H9 (cell line): ENCODE measurements around the gene MELK. TPM values are rescaled to one million over a fixed set of nuclear protein-coding genes. Genes with fewer than 3 reads are reported as not detected.

Experiments
- DNase-seq: peaks from one replicate; pipeline ENCODE4 v3.0.0-alpha.2; 2017
- H2AFZ ChIP-seq: one replicate; pipeline ENCODE4 v1.6.1; 2013; ENCODE audit warnings: mild to moderate bottlenecking, low read length, control low read depth, moderate library complexity
- H2AK5ac ChIP-seq: 2 replicates; pipeline ENCODE4 v1.6.1; 2013; ENCODE audit warnings: low read length, control low read depth, mixed read lengths; ENCODE audit not compliant: insufficient read length
- H2BK120ac ChIP-seq: one replicate; pipeline ENCODE4 v1.6.1; 2013; ENCODE audit warnings: low read depth, mild to moderate bottlenecking, low read length, control low read depth, inconsistent platforms; ENCODE audit not compliant: poor library complexity, severe bottlenecking
- H2BK12ac ChIP-seq: 2 replicates; pipeline ENCODE4 v1.6.1; 2013; ENCODE audit warnings: low read length, control low read depth, mixed read lengths, low read depth; ENCODE audit not compliant: insufficient read length
- H2BK15ac ChIP-seq: 2 replicates; pipeline ENCODE4 v1.6.1; 2013; ENCODE audit warnings: low read depth, low read length, control low read depth
- H2BK20ac ChIP-seq: one replicate; pipeline ENCODE4 v1.6.1; 2013; ENCODE audit warnings: low read depth, mild to moderate bottlenecking, low read length, control low read depth, inconsistent platforms; ENCODE audit not compliant: poor library complexity, severe bottlenecking
- H2BK5ac ChIP-seq: 2 replicates; pipeline ENCODE4 v1.6.1; 2013; ENCODE audit warnings: low read length, control low read depth, mixed read lengths; ENCODE audit not compliant: insufficient read length
- H3K14ac ChIP-seq: 2 replicates; pipeline ENCODE4 v1.6.1; 2013; ENCODE audit warnings: low read length, control low read depth; ENCODE audit not compliant: insufficient read depth
- H3K18ac ChIP-seq: 2 replicates; pipeline ENCODE4 v1.6.1; 2013; ENCODE audit warnings: low read depth, mild to moderate bottlenecking, mixed read lengths, low read length, control low read depth; ENCODE audit not compliant: insufficient read length
- H3K23ac ChIP-seq: 2 replicates; pipeline ENCODE4 v1.6.1; 2013; ENCODE audit warnings: low read length, control low read depth, mixed read lengths, low read depth; ENCODE audit not compliant: insufficient read length
- H3K23me2 ChIP-seq: 2 replicates; pipeline ENCODE4 v1.6.1; 2013; ENCODE audit warnings: low read depth, mild to moderate bottlenecking, mixed read lengths, low read length, control low read depth; ENCODE audit not compliant: insufficient read length, poor library complexity, severe bottlenecking
- H3K27ac ChIP-seq: 2 replicates; pipeline ENCODE4 v1.5.1; 2013; ENCODE audit warnings: low read length, control low read depth, mixed read lengths, low read depth; ENCODE audit not compliant: insufficient read length
- H3K27me3 ChIP-seq: 2 replicates; pipeline ENCODE4 v1.6.1; 2013; ENCODE audit warnings: low read length, control low read depth, inconsistent platforms; ENCODE audit not compliant: insufficient read depth
- H3K4ac ChIP-seq: 2 replicates; pipeline ENCODE4 v1.6.1; 2013; ENCODE audit warnings: low read depth, mild to moderate bottlenecking, control low read depth, inconsistent platforms, low read length, moderate library complexity
- H3K4me1 ChIP-seq: 2 replicates; pipeline ENCODE4 v1.6.1; 2013; ENCODE audit warnings: low read length, control low read depth, inconsistent platforms; ENCODE audit not compliant: insufficient read depth
- H3K4me2 ChIP-seq: 2 replicates; pipeline ENCODE4 v1.6.1; 2013; ENCODE audit warnings: low read length, control low read depth, mixed read lengths; ENCODE audit not compliant: insufficient read length, insufficient read depth
- H3K56ac ChIP-seq: 2 replicates; pipeline ENCODE4 v1.6.1; 2013; ENCODE audit warnings: low read depth, mild to moderate bottlenecking, mixed read lengths, low read length, control low read depth; ENCODE audit not compliant: insufficient read length
- H3K79me1 ChIP-seq: 2 replicates; pipeline ENCODE4 v1.6.1; 2013; ENCODE audit warnings: low read depth, mild to moderate bottlenecking, moderate library complexity, low read length, control low read depth, inconsistent platforms; ENCODE audit not compliant: insufficient read depth, poor library complexity, severe bottlenecking
- H3K79me2 ChIP-seq: 2 replicates; pipeline ENCODE4 v1.6.1; 2013; ENCODE audit warnings: low read length, control low read depth, inconsistent platforms; ENCODE audit not compliant: insufficient read depth
- H3K9ac ChIP-seq: 2 replicates; pipeline ENCODE4 v1.6.1; 2013; ENCODE audit warnings: low read length, control low read depth, mixed read lengths; ENCODE audit not compliant: insufficient read length; ENCODE audit errors: extremely low read depth
- H3K9me3 ChIP-seq: one replicate; pipeline ENCODE4 v1.6.1; 2013; ENCODE audit warnings: low read depth, low read length, inconsistent platforms; ENCODE audit not compliant: control insufficient read depth
- H3T11ph ChIP-seq: one replicate; pipeline ENCODE4 v1.6.1; 2013; ENCODE audit warnings: mild to moderate bottlenecking, low read length, control low read depth, inconsistent platforms
- H4K20me1 ChIP-seq: one replicate; pipeline ENCODE4 v1.6.1; 2013; ENCODE audit not compliant: control insufficient read depth, insufficient read length, insufficient read depth
- H4K5ac ChIP-seq: 2 replicates; pipeline ENCODE4 v1.6.1; 2013; ENCODE audit warnings: low read depth, mild to moderate bottlenecking, mixed read lengths, low read length, control low read depth; ENCODE audit not compliant: insufficient read length
- H4K8ac ChIP-seq: replicated peaks from 2 replicates; pipeline ENCODE4 v1.6.1; 2013; ENCODE audit warnings: low read length, control low read depth, mixed read lengths, low read depth; ENCODE audit not compliant: insufficient read length
- H4K91ac ChIP-seq: 2 replicates; pipeline ENCODE4 v1.6.1; 2013; ENCODE audit warnings: low read depth, mild to moderate bottlenecking, moderate library complexity, mixed read lengths, low read length, control low read depth; ENCODE audit not compliant: insufficient read length
- H3K27ac Mint-ChIP-seq, 3 experiments: 2 replicates in 2 of 3; 3 replicates in 1 of 3; pipeline ENCODE4 v1.8.0; 2020 to 2021; ENCODE audit warnings: mixed read lengths in 3 of 3, mild to moderate bottlenecking in 1 of 3, moderate library complexity in 1 of 3
- H3K27me3 Mint-ChIP-seq: 2 replicates; pipeline ENCODE4 v1.8.0; 2021; ENCODE audit warnings: low read depth, mild to moderate bottlenecking, moderate library complexity, mixed read lengths
- H3K36me3 Mint-ChIP-seq, 3 experiments: 2 replicates in 2 of 3; 3 replicates in 1 of 3; pipeline ENCODE4 v1.8.0; 2020 to 2021; ENCODE audit warnings: low read depth in 3 of 3, mixed read lengths in 3 of 3; ENCODE audit not compliant: insufficient read depth in 1 of 3
- H3K4me1 Mint-ChIP-seq, 2 experiments: 2 replicates each; pipeline ENCODE4 v1.8.0; 2020; ENCODE audit warnings: mixed read lengths in 2 of 2
- H3K4me3 Mint-ChIP-seq, 2 experiments: 2 replicates in 1 of 2; 3 replicates in 1 of 2; pipeline ENCODE4 v1.8.0; 2020 to 2021; ENCODE audit warnings: mild to moderate bottlenecking in 2 of 2, mixed read lengths in 2 of 2, moderate library complexity in 1 of 2
- H3K9me3 Mint-ChIP-seq, 2 experiments: 2 replicates in 1 of 2; 3 replicates in 1 of 2; pipeline ENCODE4 v1.8.0; 2020; ENCODE audit warnings: mild to moderate bottlenecking in 2 of 2, mixed read lengths in 2 of 2, moderate library complexity in 1 of 2
- WGBS: extraction: QIAGEN DNeasy Blood & Tissue Kit; methylation state at CpG from one replicate; pipeline ENCODE4 v1.1.7; 2013; ENCODE audit warnings: missing lambda C conversion rate, low lambda C conversion rate, mixed read lengths; ENCODE audit not compliant: insufficient read length; ENCODE audit errors: extremely low coverage; 5-methylcytosine and 5-hydroxymethylcytosine counted together
- total RNA-seq: library from RNA; stranded (reverse); gene quantifications from 2 replicates; pipeline ENCODE4 v1.2.1, GENCODE V29; 2021
- TF ChIP-seq, protein P1 (sequence below): fragments of 200-600 bp; sonication (generic); conservative IDR thresholded peaks from 3 replicates; pipeline ENCODE4 v1.8.0; 2021; ENCODE audit warnings: antibody characterized with exemption, mild to moderate bottlenecking

The MELK gene
- total RNA-seq, 1 experiment from 2014 or later = 43.6 TPM

- no peaks in the 10 kb centered on the region for H3K23me2 ChIP-seq
- H3K18ac ChIP-seq = no peak overlapping the region
- no peak overlapping the region for H3K9ac ChIP-seq
- no peak overlapping the region for H3K4me2 ChIP-seq
- no peak overlapping the region for H2AFZ ChIP-seq
- Mint-ChIP-seq H3K9me3 (no peaks in the 10 kb centered on the region), H3K36me3 (peaks cover 11 to 47% (median 37%) of the 10 kb centered on the region in 3 experiments; a peak in 6 of 7 replicates), H3K27me3 (no peaks in the 10 kb centered on the region), H3K4me1 (no peaks in the 10 kb centered on the region), H3K27ac (no peak overlapping the region), H3K4me3 (no peak overlapping the region)
- no peak overlapping the region for H3K23ac ChIP-seq
- no peak overlapping the region for H2BK120ac ChIP-seq
- H3K56ac ChIP-seq = no peak overlapping the region
- H4K8ac ChIP-seq = no peak overlapping the region
- H2BK20ac ChIP-seq = no peak overlapping the region
- H3K9me3 ChIP-seq = no peaks in the 10 kb centered on the region
- no peaks in the 10 kb centered on the region for H3K4me1 ChIP-seq
- H3K79me1 ChIP-seq = no peaks in the 10 kb centered on the region
- H3K79me2 ChIP-seq = no peaks in the 10 kb centered on the region
- no peak overlapping the region for H2AK5ac ChIP-seq
- H2BK15ac ChIP-seq = no peak overlapping the region
- H2BK5ac ChIP-seq = no peak overlapping the region
- H3T11ph ChIP-seq = no peak overlapping the region
- no CpG with 5 or more reads among the region's 3 CpGs for WGBS
- no peak overlapping the region for H4K5ac ChIP-seq
- no peaks in the 10 kb centered on the region for H3K27me3 ChIP-seq
- H4K20me1 ChIP-seq = no peaks in the 10 kb centered on the region
- TF ChIP-seq, protein P1, sequence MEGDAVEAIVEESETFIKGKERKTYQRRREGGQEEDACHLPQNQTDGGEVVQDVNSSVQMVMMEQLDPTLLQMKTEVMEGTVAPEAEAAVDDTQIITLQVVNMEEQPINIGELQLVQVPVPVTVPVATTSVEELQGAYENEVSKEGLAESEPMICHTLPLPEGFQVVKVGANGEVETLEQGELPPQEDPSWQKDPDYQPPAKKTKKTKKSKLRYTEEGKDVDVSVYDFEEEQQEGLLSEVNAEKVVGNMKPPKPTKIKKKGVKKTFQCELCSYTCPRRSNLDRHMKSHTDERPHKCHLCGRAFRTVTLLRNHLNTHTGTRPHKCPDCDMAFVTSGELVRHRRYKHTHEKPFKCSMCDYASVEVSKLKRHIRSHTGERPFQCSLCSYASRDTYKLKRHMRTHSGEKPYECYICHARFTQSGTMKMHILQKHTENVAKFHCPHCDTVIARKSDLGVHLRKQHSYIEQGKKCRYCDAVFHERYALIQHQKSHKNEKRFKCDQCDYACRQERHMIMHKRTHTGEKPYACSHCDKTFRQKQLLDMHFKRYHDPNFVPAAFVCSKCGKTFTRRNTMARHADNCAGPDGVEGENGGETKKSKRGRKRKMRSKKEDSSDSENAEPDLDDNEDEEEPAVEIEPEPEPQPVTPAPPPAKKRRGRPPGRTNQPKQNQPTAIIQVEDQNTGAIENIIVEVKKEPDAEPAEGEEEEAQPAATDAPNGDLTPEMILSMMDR = no peak
- H2BK12ac ChIP-seq = no peak overlapping the region
- H3K27ac ChIP-seq = no peak overlapping the region
- no peak overlapping the region for H4K91ac ChIP-seq
- H3K14ac ChIP-seq = no peak overlapping the region
- H3K4ac ChIP-seq = no peak overlapping the region
- no peak for DNase-seq
These were observed 93.3 kb downstream of the MELK start for GRCh38 chr9:36665921-36666431.
